ENCODE data around the gene TUBGCP6.

TUBGCP6 gene

DNA sequence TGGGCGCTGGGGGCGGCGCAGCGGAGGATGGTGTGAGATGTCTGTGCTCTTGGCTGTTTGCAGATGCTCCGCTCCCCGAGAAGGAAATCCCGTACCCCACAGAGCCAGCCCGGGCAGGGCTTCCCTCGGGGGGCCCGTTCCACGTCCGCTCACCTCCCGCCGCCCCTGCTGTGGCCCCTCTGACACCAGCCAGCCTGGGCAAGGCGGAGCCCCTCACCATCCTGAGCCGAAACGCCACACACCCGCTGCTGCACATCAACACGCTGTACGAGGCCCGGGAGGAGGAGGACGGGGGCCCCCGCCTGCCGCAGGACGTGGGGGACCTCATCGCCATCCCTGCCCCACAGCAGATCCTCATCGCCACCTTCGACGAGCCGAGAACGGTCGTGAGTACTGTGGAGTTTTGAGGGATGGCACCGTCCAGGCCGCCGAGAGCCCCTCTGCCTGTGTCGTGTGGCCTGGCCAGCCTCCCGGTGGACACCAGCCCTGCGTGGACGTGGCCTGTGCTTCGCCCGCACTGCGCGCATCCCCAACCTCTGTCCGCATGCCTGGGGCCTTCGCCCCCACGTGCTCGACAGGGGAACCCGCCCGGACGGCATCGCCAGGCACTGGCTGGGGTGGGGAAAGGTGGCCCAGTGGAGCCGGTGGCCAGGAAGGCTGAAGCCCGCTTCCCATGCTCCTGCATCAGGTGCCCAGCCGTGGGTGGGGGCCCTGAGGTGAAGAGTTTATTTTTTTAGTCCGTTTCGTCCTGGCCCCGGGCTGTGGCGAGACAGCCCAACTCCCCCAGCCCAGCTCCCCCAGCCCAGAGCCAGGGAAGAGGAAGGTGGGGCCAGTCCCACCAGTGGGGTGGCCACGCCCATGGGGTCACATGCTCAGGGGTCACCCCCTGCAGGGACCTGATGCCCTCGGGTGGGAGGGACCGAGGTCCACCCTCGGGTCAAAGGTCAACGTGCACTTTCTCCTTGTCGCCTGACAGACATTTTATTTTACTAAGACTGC lies 65.7 kb downstream of the TUBGCP6 start:
- TF ChIP-seq, protein P1, sequence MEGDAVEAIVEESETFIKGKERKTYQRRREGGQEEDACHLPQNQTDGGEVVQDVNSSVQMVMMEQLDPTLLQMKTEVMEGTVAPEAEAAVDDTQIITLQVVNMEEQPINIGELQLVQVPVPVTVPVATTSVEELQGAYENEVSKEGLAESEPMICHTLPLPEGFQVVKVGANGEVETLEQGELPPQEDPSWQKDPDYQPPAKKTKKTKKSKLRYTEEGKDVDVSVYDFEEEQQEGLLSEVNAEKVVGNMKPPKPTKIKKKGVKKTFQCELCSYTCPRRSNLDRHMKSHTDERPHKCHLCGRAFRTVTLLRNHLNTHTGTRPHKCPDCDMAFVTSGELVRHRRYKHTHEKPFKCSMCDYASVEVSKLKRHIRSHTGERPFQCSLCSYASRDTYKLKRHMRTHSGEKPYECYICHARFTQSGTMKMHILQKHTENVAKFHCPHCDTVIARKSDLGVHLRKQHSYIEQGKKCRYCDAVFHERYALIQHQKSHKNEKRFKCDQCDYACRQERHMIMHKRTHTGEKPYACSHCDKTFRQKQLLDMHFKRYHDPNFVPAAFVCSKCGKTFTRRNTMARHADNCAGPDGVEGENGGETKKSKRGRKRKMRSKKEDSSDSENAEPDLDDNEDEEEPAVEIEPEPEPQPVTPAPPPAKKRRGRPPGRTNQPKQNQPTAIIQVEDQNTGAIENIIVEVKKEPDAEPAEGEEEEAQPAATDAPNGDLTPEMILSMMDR (IDR thresholded peaks at IDR 0.05; ENCODE audit: low read depth, low read length, poor library complexity, severe bottlenecking): no peak
- no peak for TF ChIP-seq EZH2phosphoT487 (IDR thresholded peaks at IDR 0.05; ENCODE audit: borderline replicate concordance, low read length)
- Histone ChIP-seq H3K4me1 (ENCODE audit: control insufficient read depth, low read length) (peaks cover 14% of the 10 kb centered on the region), H4K20me1 (ENCODE audit: control insufficient read depth, insufficient read depth, low read depth, low read length) (no peaks in the 10 kb centered on the region), H3F3A (ENCODE audit: control insufficient read depth, insufficient read depth) (no peaks in the 10 kb centered on the region), H3K4me3 (ENCODE audit: low read length) (no peak overlapping the region), H3K9me2 (replicated peaks; ENCODE audit: control insufficient read depth, low read length) (no peaks in the 10 kb centered on the region), H3K36me3 (ENCODE audit: control insufficient read depth, low read length) (no peaks in the 10 kb centered on the region), H3K27me3 (ENCODE audit: control insufficient read depth, low read length) (no peaks in the 10 kb centered on the region), H3K4me2 (ENCODE audit: low read length) (no peak overlapping the region), H3K79me2 (ENCODE audit: control insufficient read depth, low read length) (no peaks in the 10 kb centered on the region), H3K27ac (ENCODE audit: low read depth, low read length) (no peak overlapping the region), H3K9me3 (ENCODE audit: control insufficient read depth, insufficient read depth, low read length) (no peaks in the 10 kb centered on the region)

DNA sequence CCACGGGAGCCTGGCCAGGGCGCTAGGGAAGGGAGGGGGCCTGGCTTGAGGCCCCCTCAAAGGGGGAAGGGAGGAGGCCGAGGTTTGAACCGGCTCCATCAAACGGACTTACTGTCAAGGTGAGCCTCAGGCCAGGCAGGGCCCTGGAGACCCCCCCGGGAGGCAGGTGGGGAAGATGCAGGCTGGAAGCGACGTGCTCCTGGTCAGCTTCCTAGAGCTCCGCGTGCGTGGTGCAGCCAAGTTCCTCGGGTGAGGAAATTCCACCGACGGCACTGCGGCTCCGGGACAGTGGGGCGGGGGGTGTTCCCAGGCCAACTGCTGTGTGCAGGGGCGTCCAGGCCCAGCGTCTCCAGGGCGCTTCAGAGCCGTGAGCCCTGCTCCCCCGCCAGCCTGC lies 66.4 kb downstream of the TUBGCP6 start:
- TF ChIP-seq, protein P1 (IDR thresholded peaks at IDR 0.05; ENCODE audit: low read depth, low read length, poor library complexity, severe bottlenecking): no peak
- TF ChIP-seq EZH2phosphoT487 (IDR thresholded peaks at IDR 0.05; ENCODE audit: borderline replicate concordance, low read length): no peak
- Histone ChIP-seq H3K9me3 (ENCODE audit: control insufficient read depth, insufficient read depth, low read length) (no peaks in the 10 kb centered on the region), H3K4me3 (ENCODE audit: low read length) (no peak overlapping the region), H3F3A (ENCODE audit: control insufficient read depth, insufficient read depth) (peaks cover 3% of the 10 kb centered on the region; the same call in 1 of the 2 replicates), H3K27me3 (ENCODE audit: control insufficient read depth, low read length) (no peaks in the 10 kb centered on the region), H3K36me3 (ENCODE audit: control insufficient read depth, low read length) (no peaks in the 10 kb centered on the region), H3K27ac (ENCODE audit: low read depth, low read length) (no peak overlapping the region), H3K4me1 (ENCODE audit: control insufficient read depth, low read length) (peaks cover 17% of the 10 kb centered on the region), H3K9me2 (replicated peaks; ENCODE audit: control insufficient read depth, low read length) (no peaks in the 10 kb centered on the region), H3K79me2 (ENCODE audit: control insufficient read depth, low read length) (no peaks in the 10 kb centered on the region), H3K4me2 (ENCODE audit: low read length) (no peak overlapping the region), H4K20me1 (ENCODE audit: control insufficient read depth, insufficient read depth, low read depth, low read length) (no peaks in the 10 kb centered on the region)

DNA sequence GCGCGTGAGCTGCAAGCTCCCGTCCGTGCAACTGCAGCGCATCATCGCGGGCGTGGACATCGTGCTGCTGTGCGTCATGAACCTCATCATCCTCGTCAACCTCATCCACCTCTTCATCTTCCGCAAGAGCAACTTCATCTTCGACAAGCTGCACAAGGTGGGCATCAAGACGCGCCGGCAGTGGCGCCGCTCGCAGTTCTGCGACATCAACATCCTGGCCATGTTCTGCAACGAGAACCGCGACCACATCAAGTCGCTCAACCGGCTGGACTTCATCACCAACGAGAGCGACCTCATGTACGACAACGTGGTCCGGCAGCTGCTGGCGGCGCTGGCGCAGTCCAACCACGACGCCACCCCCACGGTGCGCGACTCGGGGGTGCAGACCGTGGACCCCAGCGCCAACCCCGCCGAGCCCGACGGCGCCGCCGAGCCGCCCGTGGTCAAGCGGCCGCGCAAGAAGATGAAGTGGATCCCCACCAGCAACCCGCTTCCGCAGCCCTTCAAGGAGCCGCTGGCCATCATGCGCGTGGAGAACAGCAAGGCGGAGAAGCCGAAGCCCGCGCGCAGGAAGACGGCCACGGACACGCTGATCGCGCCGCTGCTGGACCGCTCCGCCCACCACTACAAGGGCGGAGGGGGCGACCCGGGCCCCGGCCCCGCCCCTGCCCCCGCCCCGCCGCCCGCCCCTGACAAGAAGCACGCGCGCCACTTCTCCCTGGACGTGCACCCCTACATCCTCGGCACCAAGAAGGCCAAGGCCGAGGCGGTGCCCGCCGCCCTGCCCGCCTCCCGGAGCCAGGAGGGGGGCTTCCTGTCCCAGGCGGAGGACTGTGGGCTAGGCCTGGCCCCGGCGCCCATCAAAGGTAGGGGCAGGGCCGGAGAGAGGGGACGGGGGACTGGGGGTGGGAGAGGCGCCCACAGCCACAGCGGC lies 67.0 kb downstream of the TUBGCP6 start:
- Histone ChIP-seq H3F3A (ENCODE audit: control insufficient read depth, insufficient read depth) (peaks cover 3% of the 10 kb centered on the region; the same call in 1 of the 2 replicates), H3K9me2 (replicated peaks; ENCODE audit: control insufficient read depth, low read length) (no peaks in the 10 kb centered on the region), H3K4me1 (ENCODE audit: control insufficient read depth, low read length) (peaks cover 23% of the 10 kb centered on the region), H3K79me2 (ENCODE audit: control insufficient read depth, low read length) (no peaks in the 10 kb centered on the region), H3K36me3 (ENCODE audit: control insufficient read depth, low read length) (no peaks in the 10 kb centered on the region), H3K27ac (ENCODE audit: low read depth, low read length) (no peak overlapping the region), H3K27me3 (ENCODE audit: control insufficient read depth, low read length) (no peaks in the 10 kb centered on the region), H4K20me1 (ENCODE audit: control insufficient read depth, insufficient read depth, low read depth, low read length) (no peaks in the 10 kb centered on the region), H3K4me3 (ENCODE audit: low read length) (no peak overlapping the region), H3K4me2 (ENCODE audit: low read length) (no peak overlapping the region), H3K9me3 (ENCODE audit: control insufficient read depth, insufficient read depth, low read length) (no peaks in the 10 kb centered on the region)
- no peak for TF ChIP-seq EZH2phosphoT487 (IDR thresholded peaks at IDR 0.05; ENCODE audit: borderline replicate concordance, low read length)
- TF ChIP-seq, protein P1 (IDR thresholded peaks at IDR 0.05; ENCODE audit: low read depth, low read length, poor library complexity, severe bottlenecking): no peak
